Neuronal stem cell (in vitro differentiated cells): ENCODE data around the gene MAP1B.

Experiments
- DNase-seq: peaks from one replicate; pipeline ENCODE4 v3.0.0-alpha.2; 2013; ENCODE audit warnings: low spot score
- H2AFZ ChIP-seq: one replicate; pipeline ENCODE4 v1.6.1; 2013; ENCODE audit warnings: mild to moderate bottlenecking, low read length, inconsistent platforms
- H2AK5ac ChIP-seq: 2 replicates; pipeline ENCODE4 v1.6.1; 2013; ENCODE audit warnings: low read depth, mild to moderate bottlenecking, inconsistent platforms, low read length, moderate library complexity, mixed read lengths
- H2BK120ac ChIP-seq: 2 replicates; pipeline ENCODE4 v1.6.1; 2013; ENCODE audit warnings: low read depth, mild to moderate bottlenecking, inconsistent platforms, low read length, moderate library complexity, mixed read lengths
- H2BK12ac ChIP-seq: one replicate; pipeline ENCODE4 v1.6.1; 2013; ENCODE audit warnings: low read length, inconsistent platforms
- H2BK15ac ChIP-seq: 2 replicates; pipeline ENCODE4 v1.6.1; 2013; ENCODE audit warnings: mild to moderate bottlenecking, low read length, inconsistent platforms, mixed read lengths
- H2BK5ac ChIP-seq: one replicate; pipeline ENCODE4 v1.6.1; 2013; ENCODE audit warnings: inconsistent platforms, mild to moderate bottlenecking, low read length, moderate library complexity
- H3K14ac ChIP-seq: one replicate; pipeline ENCODE4 v1.6.1; 2013; ENCODE audit warnings: low read length, inconsistent platforms
- H3K18ac ChIP-seq: 2 replicates; pipeline ENCODE4 v1.6.1; 2013; ENCODE audit warnings: low read length, inconsistent platforms
- H3K23ac ChIP-seq: 2 replicates; pipeline ENCODE4 v1.6.1; 2013; ENCODE audit warnings: low read depth, mild to moderate bottlenecking, mixed read lengths, low read length, inconsistent platforms; ENCODE audit not compliant: poor library complexity
- H3K27ac ChIP-seq: replicated peaks from 3 replicates; pipeline ENCODE4 v1.5.1; 2013; ENCODE audit warnings: low read length, inconsistent platforms
- H3K27me3 ChIP-seq, 3 experiments: 2 replicates each; pipeline ENCODE4 v1.6.1; 2013; ENCODE audit warnings: low read length in 3 of 3, mild to moderate bottlenecking in 2 of 3, inconsistent platforms in 1 of 3, low read depth in 1 of 3, mixed read lengths in 1 of 3, moderate library complexity in 1 of 3; ENCODE audit not compliant: control insufficient read depth in 3 of 3, insufficient read depth in 3 of 3
- H3K36me3 ChIP-seq, 2 donors: replicated peaks in 1 of 2; 2 replicates each; pipeline ENCODE4 v1.6.1; 2013; ENCODE audit warnings: low read length in 2 of 2; ENCODE audit not compliant: control insufficient read depth in 2 of 2, insufficient read depth in 2 of 2
- H3K4ac ChIP-seq: 2 replicates; pipeline ENCODE4 v1.6.1; 2013; ENCODE audit warnings: inconsistent platforms, mild to moderate bottlenecking, low read length, moderate library complexity
- H3K4me1 ChIP-seq, 2 donors: 1 replicate in 1 of 2; 2 replicates in 1 of 2; pipeline ENCODE4 v1.6.1; 2013; ENCODE audit warnings: low read length in 2 of 2, low read depth in 1 of 2; ENCODE audit not compliant: control insufficient read depth in 2 of 2, insufficient read depth in 1 of 2
- H3K4me2 ChIP-seq: one replicate; pipeline ENCODE4 v1.6.1; 2013; ENCODE audit warnings: mild to moderate bottlenecking, low read length, inconsistent platforms; ENCODE audit not compliant: insufficient read depth, poor library complexity, severe bottlenecking
- H3K4me3 ChIP-seq, 2 donors: 2 replicates each; pipeline ENCODE4 v1.5.1; 2013; ENCODE audit warnings: low read length in 2 of 2, mild to moderate bottlenecking in 2 of 2, inconsistent platforms in 1 of 2, moderate library complexity in 1 of 2
- H3K79me1 ChIP-seq: one replicate; pipeline ENCODE4 v1.6.1; 2013; ENCODE audit warnings: low read depth, mild to moderate bottlenecking, inconsistent platforms, low read length, moderate library complexity
- H3K9ac ChIP-seq: one replicate; pipeline ENCODE4 v1.6.1; 2013; ENCODE audit warnings: mild to moderate bottlenecking, low read depth, low read length, inconsistent platforms; ENCODE audit not compliant: poor library complexity
- H3K9me3 ChIP-seq, 2 donors: replicated peaks in 1 of 2; 2 replicates each; pipeline versions ENCODE3 to v1.6.1; 2013; ENCODE audit warnings: low read length in 2 of 2, mild to moderate bottlenecking in 2 of 2, inconsistent platforms in 1 of 2, low read depth in 1 of 2, mixed read lengths in 1 of 2, moderate library complexity in 1 of 2; ENCODE audit not compliant: control insufficient read depth in 2 of 2, insufficient read depth in 1 of 2
- H4K8ac ChIP-seq: one replicate; pipeline ENCODE4 v1.6.1; 2013; ENCODE audit warnings: low read depth, mild to moderate bottlenecking, inconsistent platforms, low read length, moderate library complexity
- H4K91ac ChIP-seq: one replicate; pipeline ENCODE4 v1.6.1; 2013; ENCODE audit warnings: low read length, low read depth, mild to moderate bottlenecking, inconsistent platforms; ENCODE audit not compliant: poor library complexity
- WGBS, 2 donors: extraction: QIAGEN DNeasy Blood & Tissue Kit; methylation state at CpG; one replicate each; pipeline ENCODE4 v1.1.7; 2013; ENCODE audit warnings: missing lambda C conversion rate in 2 of 2, mixed read lengths in 1 of 2; ENCODE audit not compliant: insufficient read length in 2 of 2, insufficient replicate concordance in 1 of 2; ENCODE audit errors: extremely low coverage in 2 of 2; 5-methylcytosine and 5-hydroxymethylcytosine counted together

The MAP1B gene

GRCh38 chr5:72141440-72142355 lies 34.4 kb downstream of the MAP1B start:
- no peak overlapping the region for H2BK120ac ChIP-seq
- no peak overlapping the region for H3K4me2 ChIP-seq
- H2AK5ac ChIP-seq, result no peak overlapping the region
- H3K4me3 ChIP-seq, result no peak overlapping the region
- H2BK15ac ChIP-seq, result no peak overlapping the region
- no peaks in the 10 kb centered on the region for H3K9me3 ChIP-seq
- no peak overlapping the region for H3K27ac ChIP-seq
- no peak overlapping the region for H2BK12ac ChIP-seq
- no peak overlapping the region for H3K23ac ChIP-seq
- H4K91ac ChIP-seq, result no peak overlapping the region
- H3K9ac ChIP-seq, result no peak overlapping the region
- no CpG with 5 or more reads among the region's 8 CpGs for WGBS, 2 donors
- DNase-seq, result no peak
- H3K4me1 ChIP-seq, result peaks cover 7 to 17% of the 10 kb centered on the region in 2 donors
- H2BK5ac ChIP-seq, result no peak overlapping the region
- H3K4ac ChIP-seq, result no peak overlapping the region
- peak overlapping the region; percentile 50 for H3K18ac ChIP-seq
- no peaks in the 10 kb centered on the region for H3K79me1 ChIP-seq
- no peak overlapping the region for H3K14ac ChIP-seq
- no peak overlapping the region for H2AFZ ChIP-seq
- no peak overlapping the region for H4K8ac ChIP-seq
- peaks cover 3 to 99% of the 10 kb centered on the region in 2 donors for H3K36me3 ChIP-seq
- no peaks in the 10 kb centered on the region for H3K27me3 ChIP-seq

- Histone ChIP-seq H3K4me2 (no peak overlapping the region), H2BK15ac (no peak overlapping the region), H3K9ac (no peak overlapping the region), H2BK5ac (no peak overlapping the region), H3K4me1 (peaks cover 7 to 19% of the 10 kb centered on the region in 2 donors), H4K8ac (no peak overlapping the region), H3K4me3 (no peak overlapping the region), H3K14ac (no peak overlapping the region), H4K91ac (no peak overlapping the region), H2AK5ac (no peak overlapping the region), H3K9me3 (no peaks in the 10 kb centered on the region), H3K27me3 (no peaks in the 10 kb centered on the region), H2BK120ac (no peak overlapping the region), H2AFZ (no peak overlapping the region), H3K23ac (no peak overlapping the region), H3K4ac (no peak overlapping the region), H3K79me1 (no peaks in the 10 kb centered on the region), H3K36me3 (peaks cover 4 to 98% of the 10 kb centered on the region in 2 donors), H2BK12ac (no peak overlapping the region), H3K18ac (no peak overlapping the region), H3K27ac (no peak overlapping the region)
- DNase-seq, result no peak
- WGBS, 2 donors, result no CpG with 5 or more reads among the region's 2 CpGs
These were observed 37.5 kb downstream of the MAP1B start for GRCh38 chr5:72144762-72145161.

GRCh38 chr5:72145348-72145747 lies 38.1 kb downstream of the MAP1B start:
- Histone ChIP-seq H3K4me2 (no peak overlapping the region), H3K4me3 (no peak overlapping the region), H3K27ac (no peak overlapping the region), H3K4ac (no peak overlapping the region), H4K91ac (no peak overlapping the region), H3K36me3 (peaks cover 4 to 98% of the 10 kb centered on the region in 2 donors), H3K14ac (no peak overlapping the region), H2AK5ac (no peak overlapping the region), H3K79me1 (no peaks in the 10 kb centered on the region), H2BK15ac (no peak overlapping the region), H3K9me3 (no peaks in the 10 kb centered on the region), H3K27me3 (no peaks in the 10 kb centered on the region), H3K4me1 (peaks cover 7 to 19% of the 10 kb centered on the region in 2 donors), H2BK5ac (no peak overlapping the region), H2BK120ac (no peak overlapping the region), H3K9ac (no peak overlapping the region), H3K18ac (no peak overlapping the region), H2AFZ (no peak overlapping the region), H4K8ac (no peak overlapping the region), H2BK12ac (no peak overlapping the region), H3K23ac (no peak overlapping the region)
- no CpG with 5 or more reads among the region's 1 CpG for WGBS, 2 donors
- no peak for DNase-seq

- H4K8ac ChIP-seq, result no peak overlapping the region
- peaks cover 4 to 98% of the 10 kb centered on the region in 2 donors for H3K36me3 ChIP-seq
- no peak overlapping the region for H2BK120ac ChIP-seq
- no peak overlapping the region for H2BK12ac ChIP-seq
- no peak overlapping the region for H4K91ac ChIP-seq
- no peak overlapping the region for H3K4me2 ChIP-seq
- no peak overlapping the region for H2BK15ac ChIP-seq
- H3K4me1 ChIP-seq, result peaks cover 10 to 23% of the 10 kb centered on the region in 2 donors
- H3K27ac ChIP-seq, result no peak overlapping the region
- H2AK5ac ChIP-seq, result no peak overlapping the region
- H3K27me3 ChIP-seq, result no peaks in the 10 kb centered on the region
- no peak overlapping the region for H3K14ac ChIP-seq
- H3K9ac ChIP-seq, result no peak overlapping the region
- H3K4ac ChIP-seq, result no peak overlapping the region
- WGBS, 2 donors, result no CpG with 5 or more reads among the region's 3 CpGs
- H3K79me1 ChIP-seq, result no peaks in the 10 kb centered on the region
- H3K23ac ChIP-seq, result no peak overlapping the region
- no peak overlapping the region for H2BK5ac ChIP-seq
- H3K18ac ChIP-seq, result no peak overlapping the region
- DNase-seq, result no peak
- no peaks in the 10 kb centered on the region for H3K9me3 ChIP-seq
- no peak overlapping the region for H2AFZ ChIP-seq
- H3K4me3 ChIP-seq, result no peak overlapping the region
These were observed 38.8 kb downstream of the MAP1B start for GRCh38 chr5:72146056-72146455.
